OCI-LY7 (cell line): ENCODE measurements around the gene PARD3B.

Experiments
- CTCF ChIP-seq: fragments of 200-600 bp; sonication (generic); conservative IDR thresholded peaks from 2 replicates; pipeline ENCODE4 v1.5.1; 2014; ENCODE audit warnings: mild to moderate bottlenecking, antibody characterized with exemption, low read length, moderate library complexity, mixed read lengths
- EZH2phosphoT487 ChIP-seq: fragments of 200-600 bp; sonication (generic); IDR thresholded peaks from 2 replicates; pipeline ENCODE4 v1.6.1; 2018; ENCODE audit warnings: low read depth, borderline replicate concordance, mild to moderate bottlenecking, mixed run types, antibody characterized with exemption, low read length, moderate library complexity, mixed read lengths

- TF ChIP-seq CTCF: no peak
- TF ChIP-seq EZH2phosphoT487: no peak
Measured at GRCh38 chr2:204750389-204750788, 205.1 kb downstream of the PARD3B start.
